ENCODE measurements around the gene RPLP2.

The RPLP2 gene

DNA sequence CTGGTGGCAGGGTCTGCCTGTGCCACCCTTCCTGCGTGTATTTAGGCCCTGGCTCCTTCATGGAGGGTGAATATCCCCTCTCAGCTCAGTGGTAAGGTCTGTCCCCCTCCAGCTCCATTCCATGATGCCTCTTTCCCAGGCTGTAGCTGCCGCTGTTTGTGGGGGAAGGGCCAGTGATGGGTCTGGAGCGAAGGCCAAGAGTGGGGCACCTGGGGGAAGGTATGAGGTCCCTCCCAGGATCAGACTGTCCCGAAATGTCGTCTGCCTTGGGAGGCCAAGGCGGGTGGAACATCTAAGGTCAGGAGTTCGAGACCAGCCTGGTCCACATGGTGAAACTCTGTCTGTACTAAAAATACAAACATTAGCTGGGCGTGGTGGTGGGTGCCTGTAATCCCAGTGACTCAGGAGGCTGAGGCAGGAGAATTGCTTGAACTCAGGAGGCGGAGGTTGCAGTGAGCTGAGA lies 24.1 kb downstream of the RPLP2 start:
- no peak for DNase-seq

- peak; percentile 67 for DNase-seq
These were observed 24.9 kb downstream of the RPLP2 start for GRCh38 chr11:834371-835316.

DNA sequence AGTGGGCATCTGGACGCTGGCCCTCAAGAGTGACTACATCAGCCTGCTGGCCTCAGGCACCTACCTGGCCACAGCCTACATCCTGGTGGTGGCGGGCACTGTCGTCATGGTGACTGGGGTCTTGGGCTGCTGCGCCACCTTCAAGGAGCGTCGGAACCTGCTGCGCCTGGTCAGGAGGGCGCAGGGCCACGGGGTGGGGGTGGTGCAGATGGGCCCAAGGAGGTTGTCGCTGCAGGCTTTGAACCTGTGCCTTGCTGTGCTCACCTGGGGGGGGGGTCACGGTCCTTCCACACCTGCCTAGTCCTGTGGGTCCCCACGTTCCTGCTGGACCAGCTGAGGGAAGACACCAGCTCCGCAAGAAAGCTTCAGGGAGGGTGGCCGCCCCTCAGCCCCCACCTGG lies 26.5 kb downstream of the RPLP2 start:
- no peak for DNase-seq

DNA sequence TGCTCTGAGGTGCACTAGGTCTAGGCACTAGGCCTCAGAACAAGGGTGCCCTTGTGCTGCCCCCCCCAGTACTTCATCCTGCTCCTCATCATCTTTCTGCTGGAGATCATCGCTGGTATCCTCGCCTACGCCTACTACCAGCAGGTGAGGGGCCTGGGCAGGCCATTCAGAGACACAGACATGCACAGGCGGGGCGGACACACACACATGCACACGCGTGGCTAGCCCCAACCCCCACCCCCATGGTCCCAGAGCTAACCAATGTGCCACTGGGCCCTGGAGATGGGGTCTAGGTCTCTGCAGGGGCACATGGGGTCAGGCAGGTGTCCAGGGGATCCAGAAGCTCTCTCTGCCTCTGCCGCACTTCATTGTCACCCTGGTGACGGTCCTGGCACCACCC lies 26.9 kb downstream of the RPLP2 start:
- DNase-seq = no peak

GRCh38 chr11:837189-837989 lies 27.6 kb downstream of the RPLP2 start:
- no peak for DNase-seq

DNA sequence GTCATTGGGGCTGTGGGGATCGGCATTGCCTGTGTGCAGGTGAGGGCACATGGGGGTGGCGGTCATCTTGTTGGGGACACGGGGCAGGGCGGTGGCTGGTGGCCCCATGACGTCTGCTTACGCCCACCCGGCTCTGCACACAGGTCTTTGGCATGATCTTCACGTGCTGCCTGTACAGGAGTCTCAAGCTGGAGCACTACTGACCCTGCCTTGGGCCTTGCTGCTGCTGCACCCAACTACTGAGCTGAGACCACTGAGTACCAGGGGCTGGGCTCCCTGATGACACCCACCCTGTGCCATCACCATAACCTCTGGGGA lies 28.2 kb downstream of the RPLP2 start:
- no peak for DNase-seq

DNA sequence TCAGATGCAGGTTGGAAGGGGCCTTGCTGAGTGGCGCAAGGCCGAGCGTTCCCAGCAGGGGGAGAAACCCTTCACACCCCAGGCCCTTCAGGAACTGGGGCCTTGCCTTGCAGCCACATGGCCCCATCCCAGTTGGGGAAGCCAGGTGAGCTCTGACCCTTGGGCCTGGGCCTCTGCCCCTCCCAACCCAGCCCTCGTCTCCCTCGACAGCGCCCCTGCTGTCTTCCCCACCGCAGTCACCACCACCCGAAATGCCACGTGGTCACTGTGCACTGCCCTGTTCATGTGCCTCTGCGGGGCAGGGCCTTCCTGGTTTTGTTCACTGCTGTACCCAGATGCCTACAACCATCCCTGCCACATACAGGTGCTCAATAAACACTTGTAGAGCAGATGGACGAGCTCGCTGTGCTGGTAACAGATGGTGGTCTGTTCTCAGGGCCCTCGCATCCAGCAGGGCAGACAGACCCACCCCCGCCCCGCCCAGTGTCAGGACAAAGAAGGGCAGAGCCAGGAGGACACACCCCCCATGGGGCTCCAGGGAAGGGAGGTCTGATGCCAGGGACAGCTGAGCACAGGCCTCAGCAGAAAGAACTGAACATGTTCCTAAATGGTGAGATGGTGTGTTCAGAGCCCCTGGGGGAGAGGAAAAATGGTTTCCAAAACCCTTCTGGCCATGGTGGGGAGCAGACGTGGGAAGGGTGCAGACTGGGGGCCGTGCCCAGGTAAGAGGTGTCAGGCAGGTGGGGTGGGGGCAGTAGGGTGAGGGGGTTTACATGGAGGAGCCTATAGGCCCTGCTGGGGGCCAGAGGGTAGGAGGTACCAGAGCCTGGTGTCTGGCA lies 28.9 kb downstream of the RPLP2 start:
- DNase-seq = no peak

- no peak for DNase-seq
These were observed 29.5 kb downstream of the RPLP2 start for GRCh38 chr11:839280-839623.

DNA sequence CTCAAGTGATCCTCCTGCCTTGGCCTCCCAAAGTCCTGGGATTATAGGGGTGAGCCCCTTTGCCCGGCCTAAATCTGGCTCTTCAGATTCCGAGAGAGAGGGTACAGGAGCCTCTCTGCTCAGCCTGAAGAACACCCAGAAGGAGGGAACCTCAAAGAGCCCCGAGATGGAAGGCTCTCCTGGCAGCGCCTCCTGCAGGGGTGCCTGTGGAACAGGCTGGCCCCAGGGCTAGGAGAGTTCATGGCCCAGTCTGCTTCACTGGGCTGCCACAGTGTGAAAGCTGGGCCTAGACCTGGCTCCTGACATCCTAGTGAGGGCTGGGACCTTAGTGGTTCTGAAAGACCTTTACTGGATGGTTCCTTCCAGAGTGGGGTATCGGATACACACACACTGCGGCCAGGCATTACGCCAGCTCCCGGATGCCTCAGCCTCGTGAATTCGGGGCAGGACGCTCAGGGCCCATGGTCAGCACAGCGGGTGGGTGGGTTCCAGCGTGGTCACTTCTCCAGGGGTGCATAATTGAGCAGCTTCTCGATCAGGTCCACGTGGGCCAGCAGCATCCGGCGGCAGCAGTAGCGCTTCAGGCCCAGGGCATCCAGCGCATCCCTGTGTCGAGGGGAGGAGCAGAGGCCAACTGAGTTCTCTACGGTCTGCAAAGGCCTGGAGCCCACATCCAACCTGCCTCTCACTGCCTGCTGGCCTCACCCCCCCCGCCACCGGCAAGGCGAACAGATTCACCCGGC lies 30.3 kb downstream of the RPLP2 start:
- no peak for DNase-seq

DNA sequence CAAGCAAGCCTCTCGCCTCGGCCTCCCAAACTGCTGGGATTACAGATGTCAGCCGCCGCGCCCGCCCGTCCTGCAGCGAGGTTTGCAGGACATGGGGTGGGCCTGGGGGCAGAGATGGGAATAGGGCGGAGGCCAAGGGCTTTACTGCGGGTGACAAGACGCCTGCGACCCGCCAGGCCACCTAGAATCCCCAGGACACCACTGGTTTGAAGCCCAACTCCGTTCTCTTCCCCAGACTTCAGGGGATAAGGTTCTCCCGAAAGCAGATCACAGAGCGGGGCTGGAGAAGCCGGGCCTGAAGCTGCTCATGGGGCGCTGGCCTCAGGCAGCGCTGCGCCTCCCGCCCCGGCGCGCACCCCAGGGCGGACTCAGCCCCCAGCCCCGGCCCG lies 32.2 kb downstream of the RPLP2 start:
- peak; percentile 69 for DNase-seq

GRCh38 chr11:842370-843002 lies 32.7 kb downstream of the RPLP2 start, which contains the start of the genes POLR2L and TSPAN4:
Gene POLR2L, minus strand, starts transcription at chr11:842529. Its CDS starts 21 bp downstream, at chr11:842508.
Gene TSPAN4, plus strand, starts transcription at chr11:842852. Its CDS starts 7,453 bp downstream, at chr11:850305.
- DNase-seq = peak; percentile 98

DNA sequence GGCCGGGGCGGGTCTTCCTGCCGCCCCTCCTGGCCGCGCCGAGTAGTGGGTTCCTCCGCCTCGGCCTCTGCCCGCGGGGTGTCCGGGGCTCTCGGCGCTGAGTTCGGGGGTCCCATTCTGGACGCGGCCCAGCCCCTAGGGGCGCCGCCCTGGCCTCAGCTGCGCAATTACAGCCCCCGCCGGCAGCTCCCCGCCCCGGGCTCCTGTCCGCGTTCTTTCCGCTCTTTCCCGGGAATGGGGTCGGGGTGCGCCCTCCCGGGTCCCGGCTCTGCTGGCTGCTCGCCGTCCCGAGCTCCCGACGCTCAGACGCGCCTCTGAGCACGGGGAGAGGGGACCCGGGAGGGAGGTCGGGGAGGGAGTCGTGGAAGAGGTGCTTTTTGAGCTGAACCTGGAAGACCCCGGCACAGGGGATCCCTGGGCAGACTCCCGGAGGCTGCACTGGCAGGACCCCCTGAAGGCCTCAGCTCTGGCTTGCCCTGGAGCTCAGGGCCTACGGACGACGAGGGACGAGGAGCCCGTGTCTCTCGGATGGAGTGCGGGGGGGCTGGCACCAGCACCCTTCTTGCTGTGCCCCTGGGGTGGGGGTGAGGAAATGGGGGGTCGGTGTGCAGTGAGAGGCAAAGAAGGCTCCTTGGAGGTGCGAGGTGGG lies 33.4 kb downstream of the RPLP2 start:
- DNase-seq = no peak

GRCh38 chr11:843818-844692 lies 34.3 kb downstream of the RPLP2 start:
- no peak for DNase-seq

DNA sequence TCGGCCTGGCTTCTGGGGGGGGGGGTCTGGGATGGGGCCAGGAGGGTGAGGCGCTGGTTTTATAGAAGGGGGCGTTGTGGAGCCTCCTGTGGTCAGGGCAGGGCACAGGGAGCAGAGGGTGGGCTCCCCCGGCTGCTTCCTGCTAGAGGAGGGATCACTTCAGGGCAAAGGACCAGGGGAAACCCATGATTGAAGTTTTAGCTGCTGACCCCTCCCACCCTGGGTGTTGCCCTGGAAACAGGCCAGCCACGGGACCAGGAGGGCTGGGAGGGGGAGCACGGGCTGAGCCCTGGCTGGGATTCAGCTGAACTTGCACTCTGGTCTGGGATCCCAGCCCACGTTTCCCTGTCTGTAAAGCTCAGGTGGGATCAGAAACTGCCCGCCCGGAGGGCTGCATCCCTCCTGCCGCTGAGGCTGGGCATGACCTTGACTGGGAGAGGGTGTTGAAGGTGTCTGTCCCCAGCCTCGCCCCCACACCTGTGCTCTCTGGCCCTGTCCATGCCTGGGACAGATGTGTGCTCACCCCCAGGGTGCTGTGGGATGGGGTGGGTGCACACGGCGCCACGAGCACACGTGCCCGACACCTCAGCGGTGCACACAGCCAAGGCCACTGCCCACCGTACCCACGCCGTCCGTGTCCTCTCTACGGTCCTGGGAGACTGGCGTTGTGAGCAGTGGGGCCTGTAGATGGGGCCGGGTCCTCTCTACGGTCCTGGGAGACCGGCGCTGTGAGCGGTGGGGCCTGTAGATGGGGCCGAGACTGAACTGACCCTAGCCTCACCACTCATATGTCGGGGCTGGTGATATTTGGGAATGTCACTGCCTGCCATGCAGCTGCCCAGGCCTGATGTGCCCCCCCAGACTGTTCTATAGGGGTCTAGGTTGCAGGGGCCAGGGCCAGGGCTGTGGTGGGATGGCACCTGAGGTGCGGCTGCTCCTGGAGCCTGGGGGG lies 35.2 kb downstream of the RPLP2 start:
- no peak for DNase-seq

- no peak for DNase-seq
These were observed 36.2 kb downstream of the RPLP2 start for GRCh38 chr11:845872-846495.

- no peak for DNase-seq
These were observed 36.8 kb downstream of the RPLP2 start for GRCh38 chr11:846496-847098.

DNA sequence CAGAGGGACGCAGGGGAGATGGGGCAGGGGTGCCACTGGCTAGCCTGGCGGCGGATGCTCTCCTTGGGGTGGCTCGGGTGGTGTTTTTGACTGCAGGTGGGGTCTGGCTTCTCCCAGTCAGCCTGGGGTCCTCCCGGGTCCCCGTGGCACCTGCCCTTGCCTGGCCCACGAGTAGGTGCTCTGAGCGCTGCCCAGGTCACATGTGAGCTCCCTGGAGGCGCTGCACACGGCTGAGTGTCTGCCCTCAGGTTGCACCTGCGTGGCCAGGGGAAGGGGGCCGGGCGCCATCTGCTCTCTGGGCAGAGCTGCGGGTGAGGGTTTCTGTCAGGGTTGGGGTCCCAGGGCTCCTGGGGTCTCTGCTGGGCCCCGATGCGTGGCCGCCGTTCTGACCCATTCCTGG lies 38.1 kb downstream of the RPLP2 start:
- DNase-seq = no peak
